Renal cortex interstitium (tissue), 15 donors: ENCODE results near the gene ZNF157. TPM values are rescaled to one million over a fixed set of nuclear protein-coding genes. Genes with fewer than 3 reads are reported as not detected.
A peak's percentile ranks its signal among the peaks of the same experiment; 100 is the strongest.
"Not testable (repeated sequence)": the region's sequence is repeated elsewhere in the genome, so short reads cannot be mapped to it uniquely, and the experiment has no call there.

Source experiments
- DNase-seq, 11 donors: peaks; one replicate each; pipeline ENCODE4 v3.0.0-alpha.2; 2013; ENCODE audit warnings: low read depth in 9 of 11, low spot score in 4 of 11; ENCODE audit errors: extremely low read depth in 1 of 11
- long read RNA-seq, 16 experiments: transcript quantifications; one replicate each; lab custom pipeline, GENCODE V29; 2026
- polyA plus RNA-seq, 3 donors: library from polyadenylated mRNA; unstranded; fragments of 120-200 nt; gene quantifications; one replicate each; pipeline ENCODE4 v1.2.1, GENCODE V29; 2013; ENCODE audit not compliant: insufficient read length in 3 of 3

The ZNF157 gene
- polyA plus RNA-seq = 1 to 10 TPM in 1 of 3 donors, under 1 TPM in 2; 0.86 to 1.0 (median 0.97) TPM
- long read RNA-seq, donor 1 = 0 reads
- long read RNA-seq, donor 2 = 0 reads
- long read RNA-seq, donor 3 = 0 reads
- long read RNA-seq, donor 4 = 0 reads
- long read RNA-seq, donor 5 = 0 reads
- long read RNA-seq, donor 6 = 0 reads
- long read RNA-seq, donor 7 = 0 reads
- long read RNA-seq, donor 8 = 0 reads
- long read RNA-seq, donor 9 = 0 reads
- long read RNA-seq, donor 10 = 0 reads
- long read RNA-seq, donor 11 = 0 reads
- long read RNA-seq, donor 12 = 0 reads
- long read RNA-seq, donor 13 = 0 reads
- long read RNA-seq, donor 14 = 0 reads
- long read RNA-seq, donor 15 = 0 reads
- long read RNA-seq, donor 16 = 0 reads

DNA sequence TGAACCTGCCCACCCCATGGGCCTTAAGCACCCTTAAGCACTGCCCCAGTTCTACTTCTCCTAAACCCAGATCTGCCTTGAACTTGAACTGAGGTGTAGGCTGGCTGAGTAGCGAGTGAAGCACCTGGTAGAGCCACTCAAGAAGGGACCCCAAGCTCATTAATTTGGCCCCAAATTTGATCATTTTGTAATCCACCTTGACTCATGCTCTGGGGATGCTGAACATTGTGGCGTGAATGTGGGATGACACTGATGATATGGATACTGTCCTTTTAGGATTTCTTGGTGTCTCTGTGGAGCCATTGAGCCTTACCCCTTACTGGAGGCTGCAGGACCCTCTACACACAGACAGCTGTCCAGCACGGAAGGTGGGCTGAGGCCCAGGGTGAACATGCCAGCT lies at the start of gene ZNF157:
Gene ZNF157 (plus strand): TSS at position 301 of the 400 bp plus-strand sequence. CDS start 91 bp downstream, at position 392.
- no peak for DNase-seq

DNA sequence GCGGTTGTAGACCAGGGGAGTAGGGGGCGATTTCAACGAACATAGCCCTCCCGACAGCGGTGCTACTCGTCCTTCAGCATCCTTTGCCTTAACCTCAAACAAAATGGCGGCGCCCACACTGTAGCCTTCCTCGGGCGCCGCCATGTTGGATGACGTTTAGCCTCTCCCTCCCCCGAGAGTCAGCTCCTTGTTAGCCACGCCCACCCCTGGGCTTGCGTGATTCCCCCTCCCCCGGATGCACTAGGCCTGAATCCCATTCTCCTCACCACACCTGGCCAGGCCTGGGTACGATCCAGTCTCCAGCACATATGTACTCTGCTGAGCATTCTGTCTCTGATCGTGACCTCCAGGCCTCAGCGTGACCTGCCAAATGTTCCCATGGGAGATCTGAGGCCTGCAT lies 49.0 kb upstream of the ZNF157 start:
- peak in 6 of 11 donors; percentile 33 to 58 (median 48) for DNase-seq

DNA sequence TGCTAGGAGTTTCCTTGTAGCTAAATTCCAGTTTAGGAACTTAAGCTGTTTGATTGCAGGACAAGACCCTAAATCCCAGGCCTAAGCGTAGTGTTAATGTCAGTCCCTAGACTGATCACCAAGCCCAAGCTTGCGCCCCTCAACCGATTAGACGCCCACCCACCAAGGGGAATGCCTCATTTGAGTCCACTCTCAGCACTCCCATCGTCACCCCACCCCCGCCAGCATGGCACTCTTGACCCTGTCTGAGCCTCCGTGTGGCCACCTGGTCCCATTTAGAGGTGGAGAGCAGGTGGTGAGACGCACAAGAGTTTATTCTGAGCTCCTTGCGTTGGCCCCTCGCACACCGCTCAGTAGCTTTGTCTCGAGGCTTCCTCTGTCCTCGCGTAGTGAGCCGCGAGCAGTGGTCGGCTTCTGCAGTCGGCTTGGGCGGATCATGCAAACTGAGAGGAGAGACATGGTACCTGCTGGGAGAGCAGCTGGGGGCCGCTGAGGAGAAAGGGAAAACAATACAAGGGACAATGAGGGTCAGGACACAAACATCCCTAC lies 48.5 kb upstream of the ZNF157 start:
- no peak for DNase-seq

DNA sequence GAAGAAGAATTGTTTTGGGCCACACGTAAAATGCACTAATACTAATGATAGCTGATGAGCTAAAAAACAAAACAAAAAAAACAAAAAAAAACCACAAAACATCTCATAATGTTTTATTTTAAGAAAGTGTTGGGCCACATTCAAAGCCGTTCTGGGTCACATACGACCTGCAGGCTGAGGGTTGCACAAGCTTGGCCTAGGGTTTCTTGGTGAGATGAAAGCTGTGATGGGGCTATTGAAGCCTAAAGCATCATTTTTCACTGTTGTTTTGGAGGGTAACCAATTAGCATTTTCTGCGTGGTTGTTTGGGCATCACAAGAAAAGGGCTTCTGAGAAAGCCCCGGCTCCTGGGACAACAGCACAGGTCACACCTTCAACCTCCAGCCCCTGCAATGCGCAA lies 42.5 kb upstream of the ZNF157 start:
- DNase-seq = no peak

DNA sequence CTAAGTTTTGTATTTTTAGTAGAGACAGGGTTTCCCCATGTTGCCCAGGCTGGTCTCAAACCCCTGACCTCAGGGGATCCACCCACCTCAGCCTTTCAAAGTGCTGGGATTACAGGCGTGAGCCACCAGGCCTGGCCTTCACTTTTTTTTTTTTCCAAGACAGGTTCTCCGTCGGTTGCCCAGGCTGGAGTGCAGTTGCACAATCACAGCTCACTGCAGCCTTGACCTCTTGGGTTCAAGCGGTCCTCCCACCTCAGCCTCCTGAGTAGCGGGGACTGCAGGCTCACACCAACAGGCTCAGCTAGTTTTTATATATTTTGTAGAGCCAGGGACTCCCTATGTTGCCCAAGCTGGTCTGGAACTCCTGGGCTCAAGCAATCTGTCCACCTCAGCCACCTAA lies 37.6 kb upstream of the ZNF157 start:
- not testable (repeated sequence) for DNase-seq

DNA sequence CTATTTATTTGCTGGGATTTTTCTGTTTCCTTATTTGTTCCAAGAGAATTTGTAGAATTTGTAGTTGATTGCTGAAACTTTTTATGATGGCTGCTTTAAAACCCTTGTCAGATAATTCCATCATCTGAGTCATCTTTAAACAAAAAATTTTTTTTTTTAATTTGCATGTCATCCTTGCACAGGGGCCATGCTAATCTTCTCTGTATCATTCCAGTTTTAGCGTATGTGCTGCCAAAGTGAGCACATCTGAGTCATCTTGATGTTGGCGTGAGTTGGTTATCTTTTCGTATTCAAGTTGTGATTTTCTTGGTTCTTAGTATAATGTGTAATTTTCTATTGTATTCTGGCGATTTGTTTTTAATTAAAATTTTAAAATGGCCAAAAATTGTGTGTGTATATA lies 18.7 kb upstream of the ZNF157 start:
- DNase-seq = no peak

DNA sequence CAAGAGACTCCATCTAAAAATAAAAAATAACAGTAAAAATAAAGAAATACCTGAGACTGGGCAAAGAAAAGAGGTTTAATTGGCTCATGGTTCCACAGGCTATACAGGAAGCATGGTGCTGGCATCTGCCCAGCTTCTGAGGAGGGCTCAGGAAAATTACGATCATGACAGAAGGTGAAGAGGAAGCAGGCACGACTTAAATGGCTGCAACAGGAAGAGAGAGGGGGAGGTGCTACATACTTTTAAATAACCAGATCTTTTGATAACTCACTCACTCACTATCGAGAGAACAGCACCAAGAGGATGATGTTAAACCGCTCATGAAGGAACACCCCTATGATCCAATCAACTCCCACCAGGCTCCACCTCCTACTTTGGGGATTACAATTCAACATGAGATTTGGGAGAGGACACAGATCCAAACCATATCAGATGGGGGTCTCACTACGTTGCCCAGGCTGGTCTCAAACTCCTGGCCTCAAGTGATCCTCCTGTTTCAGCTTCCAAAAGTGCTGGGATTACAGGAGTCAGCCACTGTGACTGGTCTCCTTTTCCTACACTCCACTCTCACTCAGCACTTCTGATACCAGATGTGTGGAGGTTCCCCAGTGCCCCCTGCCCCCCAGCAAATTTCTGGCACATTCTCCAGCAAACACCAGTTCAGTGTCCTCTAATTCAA lies 11.9 kb upstream of the ZNF157 start:
- DNase-seq = no peak

DNA sequence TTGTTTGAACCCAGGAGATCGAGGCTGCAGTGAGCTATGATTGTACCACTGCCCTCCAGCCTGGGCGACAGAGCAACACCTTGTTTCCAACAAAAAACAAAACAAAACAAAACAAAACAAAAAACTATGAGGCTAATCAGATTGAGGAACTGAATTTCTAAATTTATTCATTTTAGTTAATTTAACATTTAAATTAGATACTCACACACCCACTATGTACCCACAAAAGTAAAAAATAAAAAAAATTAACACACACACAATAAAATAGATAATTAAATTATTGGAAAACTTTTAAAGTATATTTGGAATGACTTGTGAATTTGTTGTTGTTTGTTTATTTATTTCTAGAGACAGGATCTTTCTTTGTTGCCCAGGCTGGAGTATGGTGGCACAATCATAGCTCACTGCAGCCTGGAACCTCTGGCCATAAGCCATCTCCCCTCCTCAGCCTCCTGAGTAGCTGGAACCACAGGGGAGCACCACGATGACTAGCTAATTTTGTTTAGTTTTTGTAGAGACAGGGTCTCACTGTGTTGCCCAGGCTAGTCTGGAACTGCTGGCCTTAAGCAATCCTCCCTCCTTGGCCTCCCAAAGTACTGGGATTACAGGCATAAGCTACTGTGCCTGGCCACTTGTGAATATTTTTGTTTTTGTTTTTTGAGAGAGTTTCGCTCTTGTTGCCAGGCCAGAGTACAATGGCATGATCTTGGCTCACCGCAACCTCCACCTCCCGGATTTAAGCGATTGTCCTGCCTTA lies 9.8 kb upstream of the ZNF157 start:
- no peak for DNase-seq

DNA sequence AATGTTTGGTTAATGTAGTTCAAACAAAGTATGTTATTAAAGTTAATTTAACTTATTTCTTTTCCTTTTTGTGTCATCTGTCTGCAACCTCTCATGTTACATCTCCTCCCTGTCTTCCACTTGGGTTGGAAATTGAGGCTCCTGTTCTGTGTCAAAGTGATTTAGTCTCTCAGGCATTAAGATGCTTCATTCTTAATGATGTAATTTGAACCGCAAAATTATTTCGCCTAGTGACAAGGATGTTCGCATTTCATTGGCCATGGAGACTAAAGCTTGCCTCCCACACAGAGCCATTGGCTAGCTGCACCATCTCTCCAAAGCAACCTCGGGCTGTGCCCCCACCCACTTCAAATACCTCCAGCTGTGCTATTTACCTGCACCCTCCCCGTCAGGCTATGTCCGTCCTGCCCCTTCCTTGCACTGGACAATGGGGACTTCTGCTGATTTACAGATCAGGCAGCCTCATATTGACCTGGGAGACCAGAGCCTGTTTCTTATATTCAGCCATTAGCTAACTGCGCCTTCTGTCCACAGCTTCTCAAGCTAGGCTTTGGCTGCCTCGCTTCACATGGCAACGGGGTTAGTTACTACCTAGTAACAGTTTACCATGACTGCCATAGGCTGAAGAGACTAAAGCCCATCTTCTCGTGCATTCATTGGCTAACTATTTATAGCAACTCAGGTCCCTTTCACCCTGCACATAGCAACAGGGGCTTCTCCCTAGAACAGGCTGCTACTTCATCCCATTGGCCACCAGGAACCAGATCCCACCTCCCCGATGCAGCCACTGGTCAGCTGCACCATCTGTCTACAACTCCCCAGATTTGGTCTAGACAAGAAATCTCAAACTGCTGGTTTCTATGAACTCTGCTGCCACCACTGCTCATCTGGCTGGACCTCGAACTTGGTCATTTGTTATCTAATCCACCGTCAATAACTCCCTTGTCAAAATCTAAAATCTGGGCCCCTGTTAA lies 8.6 kb upstream of the ZNF157 start:
- peak; percentile 64 to 94 (median 82) for DNase-seq

DNA sequence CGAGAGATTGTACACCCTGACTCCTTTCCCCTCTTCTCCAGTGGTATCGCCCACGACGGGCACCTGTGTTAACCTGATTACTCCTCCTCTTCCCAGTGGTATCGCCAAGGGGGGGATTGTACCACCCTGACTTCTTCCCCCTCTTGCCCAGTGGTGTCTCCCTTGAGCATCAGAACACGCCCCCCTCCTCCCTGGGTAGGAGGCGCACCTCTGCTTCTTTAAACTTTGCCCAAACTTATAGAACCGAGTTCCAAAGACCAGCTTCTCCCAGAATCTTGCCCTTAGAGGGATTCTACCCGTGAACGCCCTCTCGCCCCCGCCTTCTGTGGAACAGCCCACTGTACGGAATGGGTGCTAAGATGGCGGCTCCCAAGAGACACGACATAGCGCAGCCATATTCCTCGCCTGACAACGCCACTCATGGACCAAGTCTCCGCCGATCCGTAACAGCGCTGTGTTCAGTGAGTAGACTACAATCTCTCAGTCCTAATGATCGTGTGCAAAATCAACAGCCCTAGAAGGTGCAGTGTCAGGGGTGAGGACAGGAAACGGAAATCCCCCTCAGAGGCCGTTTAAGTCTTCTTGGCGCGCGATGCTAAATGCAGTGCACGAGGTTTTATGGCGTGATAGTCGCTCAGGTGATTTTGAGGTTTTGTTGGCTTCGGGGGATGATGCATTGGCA lies 4.2 kb upstream of the ZNF157 start:
- DNase-seq = peak; percentile 57 to 78 (median 67)

DNA sequence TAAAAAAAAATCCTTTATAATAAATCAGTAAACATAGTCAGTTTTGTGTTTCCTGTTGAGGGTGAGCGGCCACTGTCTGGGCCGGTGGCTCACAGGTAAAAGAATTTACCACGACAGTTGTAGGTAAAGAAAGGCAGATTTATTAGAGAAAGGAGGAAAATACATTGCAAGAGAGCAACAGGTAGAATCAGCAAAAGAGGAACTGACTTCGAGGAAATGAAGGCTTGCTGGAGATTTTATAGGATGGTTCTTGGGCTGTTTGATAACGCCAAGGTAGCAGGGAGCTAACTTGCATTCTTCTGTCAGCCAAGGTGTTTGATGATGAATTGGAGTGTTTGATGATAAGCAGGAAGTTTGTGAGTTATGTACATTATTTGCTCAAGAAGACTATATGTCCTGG lies 2.8 kb downstream of the ZNF157 start:
- no peak for DNase-seq

DNA sequence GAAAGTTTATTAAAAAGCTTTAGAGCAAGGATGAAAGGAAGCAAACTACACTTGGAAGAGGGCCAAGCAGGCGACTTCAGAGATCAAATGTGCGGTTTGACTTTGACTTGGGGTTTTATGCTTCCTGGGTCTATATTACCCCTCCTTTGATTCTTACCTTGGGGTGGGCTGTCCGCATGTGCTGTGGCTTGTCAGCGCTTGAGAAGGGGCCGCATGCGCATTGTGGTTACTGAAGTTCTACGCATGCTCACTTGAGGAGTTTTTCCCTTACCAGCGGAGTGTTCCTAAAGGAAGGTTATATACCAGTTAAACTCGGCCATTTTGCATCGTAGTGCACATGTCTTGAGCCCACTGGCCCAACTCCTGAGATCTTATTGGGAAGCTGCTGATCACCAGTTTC lies 9.9 kb downstream of the ZNF157 start:
- no peak for DNase-seq

DNA sequence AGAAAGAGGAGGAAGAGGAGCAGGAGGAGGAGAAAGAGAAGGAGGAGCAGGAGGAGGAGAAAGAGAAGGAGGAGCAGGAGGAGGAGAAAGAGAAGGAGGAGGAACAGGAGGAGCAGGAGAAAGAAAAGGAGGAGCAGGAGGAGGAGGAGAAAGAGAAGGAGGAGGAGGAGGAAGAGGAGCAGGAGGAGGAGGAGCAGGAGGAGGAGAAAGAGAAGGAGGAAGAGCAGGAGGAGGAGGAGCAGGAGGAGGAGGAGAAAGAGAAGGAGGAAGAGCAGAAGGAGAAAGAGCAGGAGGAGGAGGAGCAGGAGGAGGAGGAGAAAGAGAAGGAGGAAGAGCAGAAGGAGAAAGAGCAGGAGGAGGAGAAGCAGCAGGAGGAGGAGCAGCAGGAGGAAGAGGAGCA lies 10.5 kb downstream of the ZNF157 start:
- DNase-seq = not testable (repeated sequence)

DNA sequence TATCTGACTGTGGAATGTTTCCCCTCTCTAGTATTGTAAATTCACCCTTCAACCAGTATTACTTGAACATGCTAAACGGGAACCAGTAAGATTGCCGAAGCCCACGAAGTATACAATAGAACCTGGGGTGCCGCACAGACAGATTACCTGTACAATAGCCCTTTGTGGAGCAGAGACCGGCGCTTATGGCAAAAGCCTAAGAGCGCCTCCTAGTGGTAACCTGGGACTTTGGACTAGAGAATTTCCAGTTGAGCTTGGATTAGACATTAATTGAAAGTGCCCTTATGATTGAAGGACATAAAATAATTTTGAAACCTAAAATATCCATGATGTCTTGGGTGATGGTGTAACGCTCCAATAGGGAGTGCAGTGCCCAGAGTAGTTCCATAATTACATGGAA lies 14.1 kb downstream of the ZNF157 start:
- peak in 10 of 11 donors; percentile 24 to 64 (median 48) for DNase-seq

DNA sequence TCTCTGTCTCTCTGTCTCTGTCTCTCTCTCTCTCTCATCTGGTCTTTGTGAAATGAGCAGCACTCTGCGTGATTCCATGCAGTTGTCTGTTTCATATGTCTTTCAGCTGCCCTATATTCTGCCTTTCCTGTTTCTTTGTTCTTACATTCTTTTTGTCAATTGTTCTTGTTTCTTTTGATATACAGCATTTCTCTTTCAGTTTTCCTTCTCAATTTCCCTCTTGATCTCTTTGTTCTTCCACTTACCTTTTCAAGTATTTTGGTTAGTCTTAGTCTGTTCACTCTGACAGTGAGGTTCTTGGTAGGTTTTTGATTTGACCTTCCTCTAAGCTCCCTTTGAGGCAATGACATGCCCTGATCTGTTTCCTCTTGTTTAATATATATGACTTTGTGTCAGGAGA lies 20.4 kb downstream of the ZNF157 start:
- no peak for DNase-seq

DNA sequence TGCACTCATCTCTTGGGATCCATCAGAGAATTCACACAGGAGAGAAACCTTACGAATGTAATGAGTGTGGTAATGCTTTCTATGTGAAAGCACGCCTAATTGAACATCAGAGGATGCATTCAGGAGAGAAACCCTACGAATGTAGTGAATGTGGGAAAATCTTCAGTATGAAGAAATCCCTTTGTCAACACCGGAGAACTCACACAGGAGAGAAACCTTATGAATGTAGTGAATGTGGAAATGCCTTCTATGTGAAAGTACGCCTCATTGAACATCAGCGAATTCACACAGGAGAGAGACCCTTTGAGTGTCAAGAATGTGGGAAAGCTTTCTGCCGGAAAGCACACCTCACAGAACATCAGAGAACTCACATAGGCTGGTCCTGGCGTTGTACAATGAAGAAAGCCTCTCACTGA lies 42.8 kb downstream of the ZNF157 start:
- DNase-seq = no peak

DNA sequence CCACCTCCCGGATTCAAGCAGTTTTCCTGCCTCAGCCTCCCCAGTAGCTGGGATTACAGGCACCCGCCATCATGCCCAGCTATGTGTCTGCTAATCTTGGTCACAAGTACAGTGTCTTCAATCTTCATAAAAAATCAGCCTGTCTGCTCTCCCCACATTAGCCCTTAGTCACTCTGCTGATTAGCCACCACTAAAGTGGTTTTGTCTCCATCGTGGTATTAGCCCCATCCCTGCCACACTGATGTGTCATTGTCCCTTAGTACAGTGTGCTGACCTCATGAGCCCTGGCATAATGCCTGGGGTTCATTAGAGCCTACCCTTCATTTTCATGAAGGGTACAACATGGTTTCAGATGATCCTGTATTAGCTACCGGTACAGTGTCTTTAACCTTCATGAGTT lies 49.9 kb downstream of the ZNF157 start:
- no peak for DNase-seq

DNA sequence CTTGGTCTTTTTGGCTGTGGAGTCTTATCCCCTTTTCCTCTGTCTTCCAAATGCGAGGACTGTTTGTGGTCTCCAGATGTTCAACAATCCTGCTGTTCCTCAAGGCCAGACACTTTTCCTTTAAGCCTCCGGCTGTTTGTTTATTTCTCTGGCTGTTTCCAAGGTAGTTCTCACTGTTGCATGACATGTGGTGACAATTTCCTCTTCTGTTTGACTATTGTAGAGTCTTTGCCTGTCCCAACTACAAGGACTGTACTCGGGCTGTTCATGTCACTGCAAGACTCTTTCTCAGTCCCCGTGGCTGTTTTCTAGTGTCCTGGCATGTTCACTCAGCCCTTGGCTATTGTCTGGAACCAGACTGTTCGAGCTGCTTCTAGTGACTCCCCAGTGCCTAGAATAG lies 50.6 kb downstream of the ZNF157 start:
- DNase-seq = no peak
